Kidney glomerular epithelial cell (primary cell): ENCODE results near the gene NTN1.

Experiments
- DNase-seq: peaks from one replicate; lab custom pipeline; 2025; lab: John Stamatoyannopoulos, UW

NTN1 gene

DNA sequence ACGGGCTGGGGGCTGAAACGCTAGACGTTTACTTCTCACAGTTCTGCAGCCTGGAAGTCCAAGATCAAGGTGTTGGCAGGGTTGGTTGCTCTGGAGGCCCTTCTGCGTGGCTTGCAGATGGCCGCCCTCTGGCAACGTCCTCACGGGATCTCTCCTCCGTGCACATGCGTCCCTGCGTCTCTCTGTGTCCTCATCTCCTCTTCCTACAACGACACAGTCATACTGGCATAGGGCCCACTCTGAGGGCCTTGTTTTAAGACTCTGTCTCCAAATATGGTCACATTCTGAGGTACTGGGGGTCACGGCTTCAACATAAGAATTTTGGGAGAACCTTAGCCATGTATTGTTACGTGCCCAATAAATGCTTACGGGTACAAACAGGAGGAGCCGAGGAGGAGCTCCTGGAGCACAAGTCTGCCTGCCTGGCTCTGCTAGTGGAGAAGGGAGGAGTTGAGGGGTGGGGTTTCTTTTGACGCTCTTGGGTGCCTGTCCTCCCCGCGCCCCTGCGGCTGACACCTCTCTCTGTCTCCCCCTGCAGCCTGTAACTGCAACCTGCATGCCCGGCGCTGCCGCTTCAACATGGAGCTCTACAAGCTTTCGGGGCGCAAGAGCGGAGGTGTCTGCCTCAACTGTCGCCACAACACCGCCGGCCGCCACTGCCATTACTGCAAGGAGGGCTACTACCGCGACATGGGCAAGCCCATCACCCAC, 141.1 kb downstream of the NTN1 start:
- no peak for DNase-seq

DNA sequence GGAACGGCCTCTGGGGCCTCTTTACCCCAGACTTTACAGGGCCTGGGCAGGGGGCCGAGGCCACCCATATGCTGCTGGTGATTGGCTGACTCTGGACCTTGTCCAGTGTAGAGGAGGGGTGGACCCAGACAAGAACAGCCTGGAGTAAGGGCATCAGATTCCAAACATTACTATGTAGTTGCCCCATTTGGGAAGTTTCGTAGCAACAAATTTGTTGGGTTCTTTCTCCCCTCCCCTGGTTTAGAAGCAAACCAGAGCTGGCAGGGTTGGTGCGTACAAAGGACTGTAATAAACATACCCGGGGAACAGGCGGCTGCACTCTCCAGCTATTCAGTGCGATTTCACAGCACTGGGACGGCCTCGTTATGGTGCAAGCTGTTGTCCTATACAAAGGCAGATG, 145.5 kb downstream of the NTN1 start:
- DNase-seq: no peak

DNA sequence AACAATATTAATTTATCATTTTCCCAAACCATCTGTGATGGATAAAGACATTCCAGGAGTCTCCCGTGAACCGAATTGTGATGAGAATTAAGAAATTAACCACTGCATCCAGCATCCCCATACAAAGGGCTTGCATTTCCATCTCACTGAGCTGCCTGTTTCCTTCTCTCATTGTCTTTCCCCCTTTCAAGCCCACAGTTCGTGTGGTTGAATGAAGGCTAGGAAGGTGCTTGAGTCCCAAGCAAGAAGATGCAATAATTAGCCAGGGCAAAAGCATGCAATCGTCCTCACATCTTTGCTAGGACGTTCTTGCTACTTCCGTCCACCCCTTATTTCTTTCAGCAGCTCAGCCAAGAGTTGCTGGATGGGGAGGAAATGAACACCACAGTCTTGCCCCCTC, 146.1 kb downstream of the NTN1 start:
- no peak for DNase-seq

DNA sequence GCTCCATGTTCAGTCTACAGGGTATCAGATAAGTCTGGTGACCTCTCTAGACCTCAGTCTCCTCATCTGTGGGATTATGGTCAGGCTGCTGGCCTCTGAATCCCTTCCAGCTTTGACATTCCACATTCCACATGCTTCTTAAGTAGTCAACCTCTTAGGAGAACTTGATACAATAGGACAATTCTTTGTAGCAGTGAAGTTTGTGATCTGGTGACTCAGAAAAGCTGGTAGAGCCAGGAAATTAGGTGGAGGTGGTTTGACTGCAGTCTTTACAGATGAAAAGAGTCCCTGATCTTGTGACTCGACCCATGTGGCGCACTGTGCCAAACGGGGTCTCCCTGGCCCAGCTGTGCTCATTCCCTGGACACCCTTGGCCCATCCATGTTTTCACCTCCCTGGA, 147.8 kb downstream of the NTN1 start:
- DNase-seq: no peak

DNA sequence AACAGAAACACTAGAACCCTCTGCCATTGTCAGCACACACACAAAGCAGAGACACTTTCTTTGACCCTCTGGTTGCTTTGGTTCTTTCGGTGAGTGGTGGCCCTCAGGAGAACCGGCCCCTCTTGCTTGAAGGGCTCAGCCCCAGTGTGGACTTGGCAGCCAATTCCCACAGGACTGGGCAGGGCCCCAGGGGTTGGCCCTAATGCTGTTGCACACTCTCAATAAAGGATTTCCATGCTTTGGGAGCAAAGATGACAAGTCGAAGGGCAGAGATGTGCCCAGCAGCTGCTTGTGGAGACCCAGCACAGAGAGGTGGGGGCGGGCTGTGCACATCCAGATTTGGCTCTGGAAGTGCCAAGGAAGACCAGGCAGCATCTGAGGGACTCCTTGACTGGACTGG, 149.0 kb downstream of the NTN1 start:
- no peak for DNase-seq

DNA sequence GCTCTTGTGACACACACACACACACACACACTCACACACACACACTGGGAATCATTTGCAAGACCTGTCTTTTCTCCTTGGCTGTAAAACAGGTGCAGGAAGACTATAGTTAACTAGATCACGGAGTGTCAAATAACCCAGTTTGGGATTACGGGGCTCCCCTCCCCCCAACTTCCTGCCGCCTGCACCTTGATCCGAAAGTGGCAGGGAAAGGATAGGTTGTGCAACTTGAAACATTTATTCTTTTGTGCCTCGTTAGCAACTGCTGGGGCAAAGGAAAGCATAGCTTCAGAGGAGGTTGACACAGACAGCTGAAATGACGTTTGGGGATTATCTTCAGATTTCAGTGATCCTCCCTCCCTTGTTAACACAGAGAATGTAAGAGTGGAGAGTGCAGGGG, 149.5 kb downstream of the NTN1 start:
- DNase-seq: no peak

DNA sequence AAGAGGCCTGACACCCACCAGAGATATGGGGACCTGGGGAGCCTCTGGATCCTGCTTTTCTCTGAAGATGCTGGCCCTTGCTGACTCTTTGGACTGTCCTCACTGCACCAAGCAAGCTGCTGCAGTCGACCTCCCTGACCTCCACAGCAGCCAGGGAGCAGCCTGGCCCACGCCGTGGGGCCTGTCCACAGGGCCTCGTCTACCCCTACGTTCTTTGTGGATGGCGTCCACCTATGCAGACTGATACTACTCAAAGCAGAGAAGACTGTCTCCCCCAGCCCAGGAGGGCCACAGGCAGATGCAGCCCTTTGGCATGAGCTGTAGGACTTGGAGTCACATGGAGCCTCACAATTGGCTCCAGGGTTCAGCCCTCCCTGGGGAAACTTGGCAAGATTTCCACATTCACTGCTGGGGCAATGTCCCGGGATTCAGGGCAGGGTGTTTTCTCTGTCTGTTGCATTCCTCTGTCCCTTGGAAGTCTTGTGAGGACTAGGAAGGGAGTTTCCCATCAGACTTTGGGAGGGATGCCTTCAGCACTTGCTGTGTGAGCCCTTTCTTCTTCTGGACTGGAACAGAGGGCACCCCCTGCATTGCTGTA, 152.2 kb downstream of the NTN1 start:
- no peak for DNase-seq

DNA sequence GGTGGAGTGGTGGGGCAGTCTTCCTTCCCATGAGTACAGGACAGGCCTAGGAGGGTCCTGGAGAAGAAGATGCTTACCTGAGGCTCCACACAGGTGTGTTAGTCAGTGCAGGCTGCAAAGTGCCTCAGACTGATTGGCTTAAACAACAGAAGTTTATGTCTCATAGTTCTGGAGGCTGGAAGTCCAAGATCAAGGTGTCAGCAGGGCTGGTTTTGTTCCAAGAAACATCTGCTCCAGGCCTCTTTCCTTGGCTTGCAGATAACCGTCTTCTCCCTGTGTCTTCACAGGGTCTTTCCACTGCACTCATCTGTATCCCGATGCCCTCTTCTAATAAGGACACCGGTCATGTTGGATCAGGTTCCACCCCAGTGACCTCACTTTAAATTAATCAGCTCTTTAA, 153.0 kb downstream of the NTN1 start:
- no peak for DNase-seq

DNA sequence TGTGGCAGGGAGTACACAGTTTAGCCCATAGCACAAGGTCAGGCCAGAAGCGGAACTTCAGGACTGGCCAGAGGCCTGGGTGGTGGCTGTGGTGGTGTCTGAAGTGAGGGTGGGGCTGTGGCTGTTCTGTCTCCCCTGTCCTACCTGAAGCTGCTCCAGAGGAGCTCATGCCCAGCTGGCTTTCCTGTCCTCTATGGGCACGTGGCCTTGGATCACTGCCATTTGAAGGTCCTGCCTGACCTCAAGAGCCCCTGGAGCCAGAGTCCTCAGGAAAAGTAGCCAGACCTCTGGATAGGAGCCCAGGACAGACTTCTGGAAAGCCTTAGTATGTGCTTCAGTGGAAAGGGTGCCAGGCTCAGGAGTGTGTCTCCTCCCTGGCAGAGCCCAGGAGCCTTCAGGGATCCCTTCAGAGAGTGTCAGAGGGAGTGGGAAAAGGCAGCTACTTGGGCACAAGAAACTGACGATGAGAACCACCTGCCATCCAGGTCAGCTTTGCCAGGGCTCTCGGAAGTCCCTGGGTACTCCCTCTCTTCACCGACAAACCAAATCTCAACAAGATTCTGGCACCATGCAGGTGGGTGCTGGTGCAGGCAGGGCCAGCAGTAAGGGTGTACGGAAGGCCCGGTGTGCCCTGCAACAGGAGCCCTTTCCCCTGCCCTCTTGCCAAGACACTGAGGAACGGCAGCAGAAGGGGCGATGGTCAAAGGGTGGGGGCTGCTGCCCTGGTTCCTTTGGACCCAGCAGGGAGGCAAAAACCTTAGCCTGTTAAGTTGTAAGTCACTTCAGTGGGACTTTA, 153.7 kb downstream of the NTN1 start:
- DNase-seq: no peak

DNA sequence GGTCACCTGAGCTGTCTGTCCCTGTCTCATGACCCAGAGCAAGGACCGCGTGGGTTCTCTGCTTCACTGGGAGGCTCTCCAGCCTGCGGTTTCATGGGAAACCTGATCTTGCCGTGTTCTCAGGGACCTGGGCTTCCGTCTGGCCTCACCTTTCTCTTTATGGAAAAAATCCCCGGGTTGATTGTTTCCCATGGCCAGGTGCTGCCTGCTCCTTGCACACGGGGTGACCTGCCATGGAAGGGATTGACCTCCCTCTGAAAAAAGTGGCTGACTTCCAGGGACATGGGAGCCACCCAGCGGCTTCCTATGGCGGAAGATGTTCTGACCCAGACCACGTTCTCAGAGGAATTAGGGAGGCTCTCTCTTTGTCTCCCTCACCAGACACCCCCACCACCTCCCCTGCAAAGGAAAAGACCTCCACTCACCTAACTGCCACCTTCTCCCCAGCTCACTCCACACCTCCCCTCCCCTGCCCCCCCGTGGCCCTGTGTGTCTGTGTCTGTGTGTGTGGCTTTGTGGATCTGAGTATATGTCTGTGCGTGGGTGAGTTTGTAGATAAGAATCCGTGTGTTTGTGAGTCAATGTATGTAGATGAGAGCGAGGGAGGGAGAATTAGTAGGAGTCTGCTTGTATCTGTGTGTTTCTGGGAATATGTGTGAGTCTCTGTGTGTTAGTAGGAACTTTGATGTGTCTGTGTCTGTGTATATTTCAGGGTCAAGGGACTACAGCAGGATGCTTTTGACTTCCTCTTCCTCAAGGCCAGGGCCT, 154.6 kb downstream of the NTN1 start:
- DNase-seq: no peak

DNA sequence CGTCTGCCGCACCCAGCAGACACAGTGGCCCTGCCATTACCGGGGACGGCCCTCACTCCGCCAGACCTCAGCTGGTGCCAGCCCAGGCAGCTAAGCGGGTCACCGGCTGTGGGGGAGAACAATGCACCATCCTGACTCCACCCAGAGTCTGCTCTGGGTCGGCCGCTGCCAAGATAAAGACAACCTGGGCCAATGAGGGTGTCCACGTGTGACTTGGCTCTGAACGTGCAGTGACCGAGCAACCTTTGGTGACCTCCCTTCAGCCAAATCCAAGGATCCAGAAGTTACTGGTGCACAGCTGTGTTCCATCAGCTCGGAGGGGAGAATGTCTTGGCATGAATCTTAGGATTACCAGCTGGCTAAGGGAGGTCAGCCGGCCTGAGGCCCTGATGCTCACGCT, 155.9 kb downstream of the NTN1 start:
- no peak for DNase-seq

DNA sequence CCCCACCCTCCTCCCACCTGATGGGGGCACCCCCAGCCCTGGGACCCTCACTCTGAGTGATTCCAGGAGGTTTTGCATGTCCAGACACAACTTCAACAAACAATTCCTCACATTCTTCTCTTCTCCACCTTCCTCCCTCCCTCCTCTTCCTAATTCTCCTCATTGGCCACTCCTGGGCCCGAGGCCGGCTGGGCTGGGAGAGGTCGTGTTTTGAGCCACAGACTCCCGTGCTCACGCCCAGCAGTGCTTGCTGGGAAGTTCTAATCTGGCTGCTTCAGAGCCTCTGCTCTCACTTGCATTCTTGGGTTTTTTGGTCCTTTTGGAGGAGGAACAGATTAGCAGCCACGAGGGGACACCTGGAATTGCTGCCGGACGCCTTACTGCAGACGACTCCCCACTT, 157.0 kb downstream of the NTN1 start:
- DNase-seq: no peak

DNA sequence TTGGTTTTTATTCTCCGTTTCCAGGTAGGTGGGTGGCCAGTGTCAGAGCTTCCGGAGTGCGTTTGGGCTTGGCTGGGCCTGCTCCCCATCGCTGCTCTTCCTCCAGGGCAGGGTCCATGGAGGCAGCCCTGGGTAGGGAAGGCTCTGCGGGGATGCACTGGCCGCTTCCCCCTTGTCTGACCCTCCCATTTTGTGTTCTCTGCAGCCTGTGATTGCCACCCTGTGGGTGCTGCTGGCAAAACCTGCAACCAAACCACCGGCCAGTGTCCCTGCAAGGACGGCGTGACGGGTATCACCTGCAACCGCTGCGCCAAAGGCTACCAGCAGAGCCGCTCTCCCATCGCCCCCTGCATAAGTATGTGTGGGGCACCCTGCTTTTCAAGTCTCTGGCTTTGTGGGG, 158.3 kb downstream of the NTN1 start:
- DNase-seq: no peak

DNA sequence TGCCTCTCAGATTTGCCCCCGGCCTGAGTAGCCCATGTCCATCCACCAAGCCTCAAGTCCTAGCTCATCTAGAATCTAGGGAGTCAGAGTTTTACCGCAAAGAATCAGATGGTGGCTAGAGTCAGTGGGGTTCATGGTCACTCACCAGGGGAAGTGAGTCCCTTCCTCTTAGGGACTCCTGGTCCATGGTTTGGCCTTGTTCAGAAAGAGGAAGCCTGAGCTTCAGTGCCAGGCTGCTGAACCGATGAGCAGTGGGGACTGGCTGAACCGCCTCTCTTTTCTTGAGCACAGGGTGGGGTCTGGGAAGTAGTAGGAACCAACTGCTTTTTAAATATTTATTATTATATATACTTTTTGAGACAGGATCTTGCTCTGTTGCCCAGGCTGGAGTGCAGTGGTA, 160.3 kb downstream of the NTN1 start:
- DNase-seq: no peak

DNA sequence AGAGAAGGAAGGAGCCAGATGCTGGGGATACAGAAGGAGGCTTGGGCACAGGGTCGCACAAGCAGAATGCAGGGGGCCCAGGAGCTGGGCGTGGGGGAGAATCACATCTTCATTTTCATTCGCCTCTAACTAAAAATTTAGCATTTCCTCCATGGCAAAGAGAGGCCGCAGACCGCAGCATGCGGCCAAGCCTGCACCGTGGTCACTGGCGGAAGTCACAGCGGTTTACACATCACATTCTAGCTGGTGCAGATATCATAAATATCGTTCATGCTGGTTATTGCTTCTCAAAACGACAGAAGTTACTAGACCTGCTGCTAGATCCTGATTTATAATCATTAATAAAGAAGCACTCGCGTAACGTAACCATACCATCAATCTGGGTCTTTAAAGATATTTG, 162.0 kb downstream of the NTN1 start:
- DNase-seq: no peak

DNA sequence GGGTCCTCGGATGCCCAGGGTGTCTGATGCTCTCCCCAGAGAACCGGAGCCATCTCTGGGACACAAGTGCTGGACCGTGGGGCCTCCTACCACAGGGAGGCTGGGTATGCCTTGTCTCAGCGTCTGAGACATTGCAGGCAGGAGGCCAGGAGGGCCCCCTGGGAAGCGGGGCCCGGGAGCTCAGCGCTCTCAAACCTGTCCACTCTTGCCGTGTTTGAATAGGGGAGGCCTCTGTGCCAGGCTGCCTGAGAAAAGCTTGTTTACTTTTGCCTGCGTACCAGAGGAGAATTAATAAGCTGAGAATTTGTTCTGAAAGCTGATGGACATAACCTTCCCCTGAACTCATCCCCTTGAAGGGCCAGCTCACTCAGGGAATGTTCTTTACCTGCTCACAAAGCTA, 163.8 kb downstream of the NTN1 start:
- DNase-seq: no peak

DNA sequence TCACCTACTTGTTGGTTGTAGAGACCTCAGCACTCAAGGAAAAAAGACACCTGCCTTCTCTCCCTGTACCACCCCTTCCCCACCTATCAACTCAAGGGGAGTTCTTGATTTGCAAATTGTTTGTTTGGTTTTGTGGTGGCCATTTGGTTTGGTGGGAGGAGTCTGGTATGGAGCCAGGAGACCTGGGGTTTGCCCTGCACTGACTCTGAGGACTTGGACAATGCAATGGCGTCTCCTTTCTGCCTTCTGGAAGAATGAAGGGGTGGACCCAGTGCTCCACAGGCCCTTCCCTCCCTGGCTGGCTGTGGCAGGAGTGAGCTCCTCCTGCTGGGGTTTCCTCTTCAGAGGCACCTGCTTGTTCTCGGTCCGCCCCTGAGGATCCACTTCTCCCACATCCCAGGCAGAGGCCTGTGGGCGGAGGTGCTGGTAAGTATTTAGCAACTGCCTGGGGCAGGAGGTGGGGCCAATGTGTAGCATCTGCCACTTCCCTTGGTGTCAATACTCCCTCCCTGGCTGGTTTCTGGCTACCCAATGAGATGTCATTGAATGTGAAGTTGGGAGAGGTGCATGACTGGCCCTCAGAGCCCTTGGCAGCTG, 164.5 kb downstream of the NTN1 start:
- DNase-seq: no peak

DNA sequence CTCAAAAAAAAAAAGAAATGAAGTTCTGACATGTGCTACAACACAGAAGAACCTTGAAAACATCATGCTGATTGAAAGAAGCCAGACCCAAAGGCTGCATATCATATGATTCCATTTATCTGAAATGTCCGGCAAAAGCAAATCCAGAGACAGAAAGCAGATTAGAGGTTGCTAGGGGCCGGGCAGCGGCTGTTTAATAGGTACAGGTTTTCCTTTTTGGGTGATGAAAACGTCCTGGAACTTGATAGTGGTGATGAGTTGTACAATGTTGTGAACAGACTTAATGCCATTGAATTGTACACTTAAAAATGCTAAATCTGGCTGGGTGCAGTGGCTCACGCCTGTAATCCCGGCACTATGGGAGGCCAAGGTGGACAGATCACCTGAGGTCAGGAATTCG, 166.5 kb downstream of the NTN1 start:
- no peak for DNase-seq

DNA sequence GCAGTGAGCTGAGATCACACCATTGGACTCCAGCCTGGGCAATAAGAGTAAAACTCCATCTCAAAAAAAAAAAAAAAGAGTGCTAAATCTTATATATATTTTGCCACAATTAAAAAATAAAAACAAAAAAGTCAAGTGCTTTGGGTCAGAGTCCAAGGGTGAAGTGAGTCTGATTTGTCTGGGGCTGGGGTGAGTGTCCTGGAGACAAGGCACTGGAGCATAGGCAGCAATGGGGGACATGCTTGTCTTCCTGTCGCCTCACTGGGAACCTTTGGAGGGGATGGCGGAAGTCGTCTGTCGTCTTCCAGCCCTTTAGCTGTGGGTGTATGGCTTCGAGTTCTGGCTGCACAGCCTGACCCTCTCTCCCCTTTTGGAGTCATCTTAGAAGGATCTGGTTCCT, 167.1 kb downstream of the NTN1 start:
- no peak for DNase-seq

DNA sequence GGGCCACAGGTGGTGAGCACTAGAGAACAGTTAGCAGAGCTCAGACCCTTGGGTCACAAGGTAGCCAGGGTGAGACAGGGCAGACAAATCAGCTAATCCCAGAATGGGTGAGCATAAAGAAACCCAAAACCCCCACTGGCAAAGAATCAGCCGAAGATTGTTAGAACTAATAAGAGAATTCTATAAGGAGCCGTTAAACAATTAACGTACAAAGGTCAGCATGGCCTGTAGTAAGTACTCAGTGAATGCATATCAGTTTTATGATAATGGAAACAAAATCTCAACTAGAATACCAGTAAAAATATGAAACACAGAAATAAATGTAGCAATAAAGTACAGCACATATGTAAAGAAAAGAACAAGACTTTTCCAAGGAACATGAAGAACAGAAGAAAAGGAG, 168.6 kb downstream of the NTN1 start:
- DNase-seq: no peak

DNA sequence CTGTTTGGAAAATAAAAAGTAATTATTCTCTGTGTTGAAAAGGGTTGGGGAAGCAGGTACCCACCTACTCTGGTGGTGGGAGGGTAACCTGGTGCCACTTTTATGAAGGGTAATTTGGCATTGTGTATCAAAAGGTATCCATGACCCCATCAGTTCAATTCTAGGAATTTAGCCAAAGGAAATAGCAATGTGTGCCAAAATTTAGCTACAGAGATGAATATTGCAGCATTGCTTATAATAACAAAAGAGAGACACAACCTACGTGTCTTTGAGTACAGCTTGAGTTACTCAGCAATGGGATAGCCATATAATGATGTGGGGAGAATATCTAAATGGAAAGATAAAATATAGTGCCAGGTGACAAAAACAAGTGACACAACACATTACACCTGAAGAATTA, 170.7 kb downstream of the NTN1 start:
- DNase-seq: no peak

DNA sequence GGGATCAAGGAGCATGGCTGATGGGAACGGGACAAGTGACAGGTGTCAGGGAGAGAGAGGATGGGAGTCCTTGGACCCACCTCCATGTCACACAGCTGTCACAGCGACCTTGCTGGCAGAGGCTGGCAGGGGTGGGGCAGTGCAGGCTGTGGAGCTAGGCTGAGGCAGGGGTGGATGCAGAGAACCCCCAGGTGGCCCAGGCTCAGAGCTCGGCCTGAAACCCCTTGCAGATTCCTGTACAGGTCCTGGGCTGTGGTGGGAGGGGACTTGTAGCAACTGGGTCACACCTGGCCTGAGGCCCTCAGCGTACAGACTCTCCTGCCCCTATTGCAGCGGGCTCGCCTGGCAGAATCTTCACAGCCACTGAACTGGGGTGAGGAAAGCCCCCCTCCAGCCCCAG, 174.1 kb downstream of the NTN1 start:
- no peak for DNase-seq
